OCI-LY3 (cell line): ENCODE measurements around the gene SYNE1.

Experiments
- H2AFZ ChIP-seq: fragments of 200-600, 300-600 bp; shearing (Covaris generic); 2 replicates; pipeline ENCODE4 v1.6.0; 2014; ENCODE audit warnings: antibody characterized with exemption, low read depth, low read length
- H3K27ac ChIP-seq: fragments of 200-600, 300-600 bp; sonication (generic); 2 replicates; pipeline ENCODE4 v1.5.1; 2014; ENCODE audit warnings: mild to moderate bottlenecking, low read length, moderate library complexity, mixed read lengths
- H3K27me3 ChIP-seq: fragments of 200-600, 300-600 bp; sonication (generic); 2 replicates; pipeline ENCODE4 v1.6.1; 2014; ENCODE audit warnings: low read depth, low read length, mixed read lengths
- H3K36me3 ChIP-seq: fragments of 200-600, 300-600 bp; sonication (generic); replicated peaks from 2 replicates; pipeline ENCODE3; 2014; ENCODE audit warnings: low read depth, low read length, mixed read lengths
- H3K4me1 ChIP-seq: fragments of 300-600, 200-600 bp; sonication (generic); 2 replicates; pipeline ENCODE4 v1.6.1; 2014; ENCODE audit warnings: low read length, mixed read lengths
- H3K4me2 ChIP-seq: fragments of 200-600, 300-600 bp; sonication (generic); 2 replicates; pipeline ENCODE4 v1.6.1; 2014; ENCODE audit warnings: low read length, mixed read lengths
- H3K4me3 ChIP-seq: fragments of 300-600, 200-600 bp; sonication (generic); 2 replicates; pipeline ENCODE4 v1.5.1; 2014; ENCODE audit warnings: antibody characterized with exemption, mild to moderate bottlenecking, low read length, moderate library complexity
- H3K79me2 ChIP-seq: fragments of 300-600, 200-600 bp; shearing (Covaris generic); 2 replicates; pipeline ENCODE4 v1.6.1; 2014; ENCODE audit warnings: mild to moderate bottlenecking, low read length, mixed read lengths
- H3K9ac ChIP-seq: fragments of 300-600, 200-600 bp; shearing (Covaris generic); 2 replicates; pipeline ENCODE4 v1.6.0; 2014; ENCODE audit warnings: mild to moderate bottlenecking, low read length, moderate library complexity
- H3K9me3 ChIP-seq: fragments of 200-600, 300-600 bp; shearing (Covaris generic); 2 replicates; pipeline ENCODE4 v1.6.1; 2014; ENCODE audit warnings: low read length, mixed read lengths; ENCODE audit not compliant: insufficient read depth
- H4K20me1 ChIP-seq: fragments of 200-600, 300-600 bp; sonication (generic); 2 replicates; pipeline ENCODE4 v1.6.1; 2016; ENCODE audit warnings: low read length, mixed read lengths; ENCODE audit not compliant: insufficient read depth
- EZH2phosphoT487 ChIP-seq: fragments of 200-600 bp; shearing (Covaris generic); IDR thresholded peaks from 2 replicates; pipeline ENCODE4 v1.6.1; 2018; ENCODE audit warnings: antibody characterized with exemption, mixed run types, low read depth
- TF ChIP-seq, protein P1 (sequence below): fragments of 200-600, 300-600 bp; sonication (generic); IDR thresholded peaks from 2 replicates; pipeline ENCODE4 v1.5.1; 2014; ENCODE audit warnings: antibody characterized with exemption, low read length, low read depth

SYNE1 gene

DNA sequence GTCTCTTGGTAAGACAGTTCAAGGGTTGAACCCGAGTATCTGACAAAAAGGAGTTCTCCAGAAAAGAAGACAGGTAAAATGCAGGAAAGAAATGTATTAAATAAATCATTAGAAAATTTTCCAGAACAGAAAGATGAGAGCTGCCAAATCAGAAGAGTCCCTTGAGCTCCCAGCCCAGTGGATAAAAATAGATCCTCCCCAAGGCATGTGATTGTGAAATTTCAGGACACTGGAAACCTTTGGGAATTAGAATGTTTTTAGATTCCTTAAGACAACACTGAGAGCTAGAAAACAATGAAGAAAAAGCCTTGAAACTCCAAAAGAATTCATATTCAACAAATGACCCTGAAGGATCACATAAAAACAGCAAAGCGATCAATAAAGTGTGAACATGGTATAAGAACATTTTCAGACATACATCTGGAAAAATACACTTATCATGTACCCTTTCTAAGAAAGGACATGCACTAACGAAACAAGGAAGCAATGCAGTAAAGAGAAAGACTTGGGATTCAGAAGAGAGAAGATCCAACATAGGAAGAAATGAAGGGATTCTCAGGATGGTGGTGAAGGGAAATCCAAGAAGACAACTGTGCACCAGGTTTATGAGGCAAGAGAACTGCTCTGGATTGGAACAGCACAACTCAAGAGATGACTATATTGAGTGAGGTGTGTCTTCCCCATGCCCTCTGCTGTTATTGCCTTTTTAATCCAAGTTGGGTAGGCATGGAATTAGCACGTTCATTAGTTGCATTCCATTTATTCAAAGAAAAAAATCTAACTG, 390.4 kb downstream of the SYNE1 start:
- H3K36me3 ChIP-seq: no peaks in the 10 kb centered on the region
- H3K27me3 ChIP-seq: no peaks in the 10 kb centered on the region
- no peak overlapping the region for H2AFZ ChIP-seq
- H3K9ac ChIP-seq: no peak overlapping the region
- TF ChIP-seq EZH2phosphoT487: no peak
- TF ChIP-seq, protein P1, sequence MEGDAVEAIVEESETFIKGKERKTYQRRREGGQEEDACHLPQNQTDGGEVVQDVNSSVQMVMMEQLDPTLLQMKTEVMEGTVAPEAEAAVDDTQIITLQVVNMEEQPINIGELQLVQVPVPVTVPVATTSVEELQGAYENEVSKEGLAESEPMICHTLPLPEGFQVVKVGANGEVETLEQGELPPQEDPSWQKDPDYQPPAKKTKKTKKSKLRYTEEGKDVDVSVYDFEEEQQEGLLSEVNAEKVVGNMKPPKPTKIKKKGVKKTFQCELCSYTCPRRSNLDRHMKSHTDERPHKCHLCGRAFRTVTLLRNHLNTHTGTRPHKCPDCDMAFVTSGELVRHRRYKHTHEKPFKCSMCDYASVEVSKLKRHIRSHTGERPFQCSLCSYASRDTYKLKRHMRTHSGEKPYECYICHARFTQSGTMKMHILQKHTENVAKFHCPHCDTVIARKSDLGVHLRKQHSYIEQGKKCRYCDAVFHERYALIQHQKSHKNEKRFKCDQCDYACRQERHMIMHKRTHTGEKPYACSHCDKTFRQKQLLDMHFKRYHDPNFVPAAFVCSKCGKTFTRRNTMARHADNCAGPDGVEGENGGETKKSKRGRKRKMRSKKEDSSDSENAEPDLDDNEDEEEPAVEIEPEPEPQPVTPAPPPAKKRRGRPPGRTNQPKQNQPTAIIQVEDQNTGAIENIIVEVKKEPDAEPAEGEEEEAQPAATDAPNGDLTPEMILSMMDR: no peak
- H3K9me3 ChIP-seq: no peaks in the 10 kb centered on the region
- no peak overlapping the region for H3K4me2 ChIP-seq
- no peaks in the 10 kb centered on the region for H4K20me1 ChIP-seq
- H3K27ac ChIP-seq: no peak overlapping the region
- no peaks in the 10 kb centered on the region for H3K4me1 ChIP-seq
- no peak overlapping the region for H3K4me3 ChIP-seq
- H3K79me2 ChIP-seq: no peaks in the 10 kb centered on the region

DNA sequence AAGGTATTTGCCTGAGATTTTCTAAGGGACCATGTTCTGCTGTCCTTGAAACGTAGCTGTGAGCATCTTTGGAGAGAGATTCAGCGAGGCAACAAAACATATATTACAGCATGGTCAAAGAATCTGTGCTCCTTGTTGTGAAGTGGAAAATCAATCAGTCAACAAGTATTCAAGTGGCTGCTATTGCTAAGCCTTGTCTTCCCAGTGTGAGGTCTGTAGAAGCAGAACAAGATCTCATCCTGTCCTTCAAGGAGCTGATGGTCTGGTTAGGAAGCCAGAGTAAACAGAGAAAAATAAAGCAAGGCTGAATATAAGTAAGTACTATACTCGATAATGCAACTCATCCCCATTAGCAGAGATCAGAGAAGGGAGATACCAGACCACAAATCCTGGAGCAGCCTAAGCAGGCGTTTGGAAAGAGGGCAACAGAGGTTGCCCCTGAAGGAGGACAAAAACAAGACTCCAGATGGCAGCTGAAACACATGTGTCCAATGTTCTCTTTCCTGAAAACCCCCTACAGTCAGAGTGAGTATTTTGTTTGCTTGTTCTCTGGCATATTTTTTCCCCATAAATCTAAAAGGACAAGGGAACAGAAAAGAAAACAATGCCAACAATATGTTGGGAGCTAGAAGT, 392.0 kb downstream of the SYNE1 start:
- Histone ChIP-seq H4K20me1 (no peaks in the 10 kb centered on the region), H3K4me1 (no peaks in the 10 kb centered on the region), H3K79me2 (no peaks in the 10 kb centered on the region), H2AFZ (no peak overlapping the region), H3K9me3 (no peaks in the 10 kb centered on the region), H3K27me3 (no peaks in the 10 kb centered on the region), H3K27ac (no peak overlapping the region), H3K36me3 (no peaks in the 10 kb centered on the region), H3K4me3 (no peak overlapping the region), H3K4me2 (no peak overlapping the region), H3K9ac (no peak overlapping the region)
- TF ChIP-seq, protein P1: no peak
- TF ChIP-seq EZH2phosphoT487: no peak

DNA sequence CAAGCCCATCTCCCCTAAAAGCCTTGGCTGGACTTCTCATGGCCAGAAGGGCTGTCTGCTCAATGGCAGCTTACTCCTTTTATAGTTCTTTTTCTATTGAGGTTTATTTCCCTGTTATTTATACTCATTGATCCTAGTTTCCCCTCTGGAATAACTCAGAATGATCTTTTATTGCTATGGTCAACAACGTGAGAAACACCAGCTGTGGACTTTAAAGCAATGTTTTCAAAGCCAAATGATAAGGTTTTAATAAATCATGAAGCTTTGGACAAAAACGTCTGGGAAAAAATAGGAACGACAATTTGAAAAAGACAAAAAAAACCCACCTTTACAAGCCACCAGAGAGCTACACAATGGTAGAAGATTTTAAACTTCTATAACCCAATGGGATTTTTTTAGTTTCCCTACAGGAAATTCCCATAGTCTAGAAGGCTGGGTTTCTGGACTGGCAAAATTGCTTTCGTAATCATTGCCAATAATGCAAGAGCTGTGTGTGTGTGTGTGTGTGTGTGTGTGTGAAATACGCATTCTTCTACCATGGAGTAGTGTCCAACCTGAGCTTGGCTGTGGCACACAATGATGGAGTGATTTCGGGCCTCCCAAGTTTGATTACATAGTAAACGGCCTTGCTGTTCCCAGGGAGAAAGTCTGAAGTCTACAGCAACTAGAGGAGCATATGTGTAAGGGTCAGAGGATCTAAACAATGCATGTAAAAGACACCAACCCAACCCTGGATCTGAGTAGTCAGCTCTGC, 396.0 kb downstream of the SYNE1 start:
- no peaks in the 10 kb centered on the region for H3K4me1 ChIP-seq
- no peak overlapping the region for H3K4me3 ChIP-seq
- no peaks in the 10 kb centered on the region for H3K79me2 ChIP-seq
- H3K27me3 ChIP-seq: no peaks in the 10 kb centered on the region
- no peak overlapping the region for H3K9ac ChIP-seq
- H4K20me1 ChIP-seq: no peaks in the 10 kb centered on the region
- TF ChIP-seq, protein P1: no peak
- no peak for TF ChIP-seq EZH2phosphoT487
- no peak overlapping the region for H3K27ac ChIP-seq
- H3K9me3 ChIP-seq: no peaks in the 10 kb centered on the region
- H3K36me3 ChIP-seq: no peaks in the 10 kb centered on the region
- H2AFZ ChIP-seq: no peak overlapping the region
- no peak overlapping the region for H3K4me2 ChIP-seq

DNA sequence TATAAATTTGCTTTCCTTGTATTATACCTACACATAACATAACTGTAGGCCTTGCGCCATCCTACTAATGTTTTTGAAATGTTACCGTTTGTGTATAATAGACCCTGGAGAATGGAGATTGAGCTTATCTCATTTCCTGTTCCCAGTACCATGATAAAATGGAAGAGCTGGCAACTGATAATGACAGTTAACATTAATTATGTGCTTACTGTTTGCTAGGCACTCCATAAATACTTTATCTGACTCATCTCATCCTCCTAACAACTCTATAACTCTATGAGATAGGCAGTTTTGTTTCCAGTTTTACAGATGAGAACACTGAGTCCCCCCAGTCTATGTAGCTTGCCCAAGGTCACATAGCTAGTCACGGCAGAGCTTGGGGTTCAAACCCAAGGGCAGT, 396.7 kb downstream of the SYNE1 start:
- H3K36me3 ChIP-seq: no peaks in the 10 kb centered on the region
- H4K20me1 ChIP-seq: no peaks in the 10 kb centered on the region
- H3K27me3 ChIP-seq: no peaks in the 10 kb centered on the region
- no peak overlapping the region for H3K4me3 ChIP-seq
- H2AFZ ChIP-seq: no peak overlapping the region
- no peaks in the 10 kb centered on the region for H3K9me3 ChIP-seq
- H3K9ac ChIP-seq: no peak overlapping the region
- no peaks in the 10 kb centered on the region for H3K79me2 ChIP-seq
- no peak overlapping the region for H3K27ac ChIP-seq
- H3K4me1 ChIP-seq: no peaks in the 10 kb centered on the region
- TF ChIP-seq, protein P1: no peak
- no peak for TF ChIP-seq EZH2phosphoT487
- H3K4me2 ChIP-seq: no peak overlapping the region
